Heart right ventricle (tissue), 16 donors: ENCODE data around the gene HNRNPA2B1. TPM values are rescaled to one million over a fixed set of nuclear protein-coding genes. Genes with fewer than 3 reads are reported as not detected.
"Not testable (repeated sequence)": the region's sequence is repeated elsewhere in the genome, so short reads cannot be mapped to it uniquely, and the experiment has no call there.

ENCODE experiments used
- ATAC-seq, 8 donors: fragments of 200-7000 bp; cut with Tn5 transposase; one replicate each; pipeline ENCODE4 v1.9.1; 2020; ENCODE audit warnings: mild to moderate bottlenecking in 8 of 8, moderate library complexity in 8 of 8, moderate number of reproducible peaks in 1 of 8
- DNase-seq, 2 donors: peaks; one replicate each; pipeline ENCODE4 v3.0.0-alpha.2; 2020
- H3K27ac ChIP-seq, 10 donors: fragments of 200-600 bp; sonication (generic) in 2 of 10; one replicate each; pipeline versions ENCODE4 v1.5.0 to v1.8.0; 2020 to 2022; ENCODE audit warnings: mild to moderate bottlenecking in 3 of 10
- H3K27me3 ChIP-seq, 7 donors: fragments of 200-600 bp; one replicate each; pipeline ENCODE4 v1.8.0; 2021 to 2022; ENCODE audit warnings: mild to moderate bottlenecking in 2 of 7
- H3K36me3 ChIP-seq, 9 donors: fragments of 200-600 bp; sonication (generic) in 1 of 9; one replicate each; pipeline versions ENCODE4 v1.5.0 to v1.8.0; 2020 to 2022; ENCODE audit warnings: mild to moderate bottlenecking in 2 of 9
- H3K4me1 ChIP-seq, 9 donors: fragments of 200-600 bp; sonication (generic) in 1 of 9; one replicate each; pipeline versions ENCODE4 v1.5.0 to v1.8.0; 2020 to 2022; ENCODE audit warnings: mild to moderate bottlenecking in 4 of 9
- H3K4me3 ChIP-seq, 10 donors: fragments of 200-600 bp; sonication (generic) in 2 of 10; one replicate each; pipeline versions ENCODE4 v1.5.0 to v1.8.0; 2020 to 2022; ENCODE audit warnings: mild to moderate bottlenecking in 7 of 10, moderate library complexity in 2 of 10
- H3K9me3 ChIP-seq, 11 donors: fragments of 200-600 bp in 10 of 11; sonication (generic) in 2 of 11; one replicate each; pipeline versions ENCODE4 v1.5.0 to v1.8.0; 2013 to 2022; ENCODE audit warnings: mild to moderate bottlenecking in 2 of 11, control low read depth in 1 of 11, moderate library complexity in 1 of 11
- WGBS, 2 donors: extraction: QIAGEN DNeasy Blood & Tissue Kit; methylation state at CpG; one replicate each; pipeline ENCODE4 v1.1.7; 2013; ENCODE audit warnings: inconsistent platforms in 1 of 2; 5-methylcytosine and 5-hydroxymethylcytosine counted together
- intact Hi-C, 10 donors: fragments of 100-400 bp; cut with DNase I; formaldehyde crosslinking; loops; one replicate each; pipeline versions ENCODE4 v1.11.1 to v1.14.2; 2022
- polyA plus RNA-seq, 2 donors: library from polyadenylated mRNA; stranded (reverse); fragments of 200-250 nt; gene quantifications; one replicate each; pipeline ENCODE4 v1.2.3, GENCODE V29; 2013
- total RNA-seq, 10 donors: library from RNA; stranded (reverse); fragmentation: NEBNext Ultra II Directional in 3 of 10; extraction: Animal tissue kit (Norgen Biotek cat#: 25700) in 3 of 10; gene quantifications; one replicate each; pipeline versions ENCODE4 v1.2.1 to v1.2.4, GENCODE V29; 2021 to 2023
- TF ChIP-seq, protein P1 (sequence below), 9 donors: fragments of 200-600 bp; sonication (generic) in 2 of 9; IDR thresholded peaks; one replicate each; pipeline versions ENCODE4 v1.5.0 to v1.8.0; 2021 to 2022; ENCODE audit warnings: antibody characterized with exemption in 9 of 9, mild to moderate bottlenecking in 5 of 9, moderate library complexity in 1 of 9
- donor health status: Arrhythmogenic right ventricular cardiomyopathy.
- donor health status: ischemic (EF 13 %, LVEDD 7.1; RV severe dilation, severe dysfunction).
- donor health status: healthy with polysubstance abuse.
- donor health status: DM: no; HTN: yes; CAD: no.
- donor health status: DM: no; HTN: no; CAD: no.
- donor health status: ischemic (EF 25% LVEDD 6.9; RV normal size, moderate dysfunction).
- donor health status: ischemic (EF 25% LVEDD 5.7; RV mildly dilated, moderate dysfunction).
- donor health status: healthy.
- donor health status: DM: yes; HTN: yes; CAD: no.
- donor health status: Ischemic cardiomyopathy.
- donor health status: ischemic (EF 35%, LVEDD 5.7; RV mildly dilated, moderate dysfunction).
- donor health status: nonischemic (EF 11% LVEDD 7.7; RV severe dilation, severe dysfunction).
- donor health status: DM: yes; HTN: yes; CAD: no.
- donor health status: PGD.
- donor health status: ischemic (EF 29% LVEDD 5.4; RV normal size, mild dysfunction).
- donor health status: nonischemic (EF 23%, LVEDD 6.1; RV moderate dilation, normal function).

The HNRNPA2B1 gene
- total and polyA plus RNA-seq, 12 donors, result 364 to 667 (median 404) TPM

- Histone ChIP-seq H3K27me3 (no peaks in the 10 kb centered on the region), H3K4me3 (peak overlapping the region in 9 of 10 donors; percentile 65 to 99 (median 85)), H3K4me1 (peaks cover 13 to 57% (median 55%) of the 10 kb centered on the region in 9 donors), H3K27ac (peak overlapping the region in 3 of 10 donors; percentile 9 to 100 (median 19)), H3K36me3 (peaks cover 0 to 64% (median 45%) of the 10 kb centered on the region in 9 donors), H3K9me3 (no peaks in the 10 kb centered on the region)
- 17 to 19% methylated on average over 5 of the region's 5 CpGs for WGBS, 2 donors
- TF ChIP-seq, protein P1, sequence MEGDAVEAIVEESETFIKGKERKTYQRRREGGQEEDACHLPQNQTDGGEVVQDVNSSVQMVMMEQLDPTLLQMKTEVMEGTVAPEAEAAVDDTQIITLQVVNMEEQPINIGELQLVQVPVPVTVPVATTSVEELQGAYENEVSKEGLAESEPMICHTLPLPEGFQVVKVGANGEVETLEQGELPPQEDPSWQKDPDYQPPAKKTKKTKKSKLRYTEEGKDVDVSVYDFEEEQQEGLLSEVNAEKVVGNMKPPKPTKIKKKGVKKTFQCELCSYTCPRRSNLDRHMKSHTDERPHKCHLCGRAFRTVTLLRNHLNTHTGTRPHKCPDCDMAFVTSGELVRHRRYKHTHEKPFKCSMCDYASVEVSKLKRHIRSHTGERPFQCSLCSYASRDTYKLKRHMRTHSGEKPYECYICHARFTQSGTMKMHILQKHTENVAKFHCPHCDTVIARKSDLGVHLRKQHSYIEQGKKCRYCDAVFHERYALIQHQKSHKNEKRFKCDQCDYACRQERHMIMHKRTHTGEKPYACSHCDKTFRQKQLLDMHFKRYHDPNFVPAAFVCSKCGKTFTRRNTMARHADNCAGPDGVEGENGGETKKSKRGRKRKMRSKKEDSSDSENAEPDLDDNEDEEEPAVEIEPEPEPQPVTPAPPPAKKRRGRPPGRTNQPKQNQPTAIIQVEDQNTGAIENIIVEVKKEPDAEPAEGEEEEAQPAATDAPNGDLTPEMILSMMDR (IDR thresholded peaks at IDR 0.05), result no peak
- ATAC-seq (no peak), DNase-seq (no peak)
- intact Hi-C loops, result loop anchor here in 2 of 10 donors (2.0 to 5.0 kb wide), 4 partner anchors 15 to 105 kb away; partner anchors contain the start of gene NFE2L3 (in 1 of the 2)
These were observed 3.1 kb downstream of the HNRNPA2B1 start for GRCh38 chr7:26197153-26198115.

DNA sequence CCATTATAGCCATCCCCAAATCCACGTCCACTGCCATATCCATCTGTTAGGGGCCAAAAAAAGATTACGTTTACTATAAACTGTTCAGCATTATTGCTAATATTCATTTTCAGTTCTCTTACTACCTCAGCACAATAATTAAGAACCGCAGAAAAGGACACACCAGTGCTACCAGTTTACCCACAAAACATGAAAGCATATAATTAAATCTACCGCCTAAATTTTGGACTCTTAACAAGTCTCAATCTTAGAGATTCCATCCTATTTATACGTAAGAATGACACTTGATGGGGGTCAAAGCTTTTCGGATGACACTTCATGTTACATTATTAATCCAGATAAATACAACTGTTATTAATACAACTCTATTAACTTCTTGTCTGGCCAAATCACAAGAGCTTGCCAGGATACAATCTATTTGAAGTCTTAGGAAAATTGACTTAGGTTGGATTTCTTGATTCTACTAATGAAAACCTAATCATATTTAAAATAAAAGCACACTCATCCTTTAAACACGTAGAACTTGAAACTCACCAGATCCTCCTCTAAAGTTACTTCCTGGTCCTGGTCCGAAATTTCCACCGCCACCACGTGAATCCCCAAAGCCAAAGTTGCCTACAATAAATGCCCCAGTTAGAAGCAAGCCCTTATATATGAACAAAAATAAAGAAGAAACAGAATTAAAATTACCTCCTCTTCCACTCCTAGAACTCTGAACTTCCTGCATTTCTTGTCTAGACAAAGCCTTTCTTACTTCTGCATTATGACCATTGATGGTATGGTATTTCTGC is 4.5 kb downstream of the HNRNPA2B1 start:
- Histone ChIP-seq H3K4me3 (peak overlapping the region in 5 of 10 donors; percentile 2 to 97 (median 90)), H3K27me3 (no peaks in the 10 kb centered on the region), H3K4me1 (peaks cover 14 to 69% (median 67%) of the 10 kb centered on the region in 9 donors), H3K36me3 (peaks cover 0 to 78% (median 58%) of the 10 kb centered on the region in 9 donors), H3K27ac (peak overlapping the region in 2 of 10 donors; percentile 12 to 18), H3K9me3 (no peaks in the 10 kb centered on the region)
- TF ChIP-seq, protein P1 (IDR thresholded peaks at IDR 0.05), result no peak
- intact Hi-C loops, result loop anchor here in 2 of 10 donors (2.0 to 5.0 kb wide), 4 partner anchors 13 to 104 kb away; partner anchors contain the start of gene NFE2L3 (in 1 of the 2)
- DNase-seq (no peak), ATAC-seq (no peak)
- WGBS, 2 donors, result 51 to 56% methylated on average over 10 of the region's 10 CpGs

- TF ChIP-seq, protein P1 (IDR thresholded peaks at IDR 0.05), result no peak
- DNase-seq (no peak), ATAC-seq (no peak)
- Histone ChIP-seq H3K27ac (peak overlapping the region in 1 of 10 donors; percentile 42), H3K27me3 (no peaks in the 10 kb centered on the region), H3K4me3 (peak overlapping the region in 2 of 10 donors; percentile 4 to 97), H3K4me1 (peaks cover 14 to 78% (median 72%) of the 10 kb centered on the region in 9 donors), H3K36me3 (peaks cover 0 to 87% (median 67%) of the 10 kb centered on the region in 9 donors), H3K9me3 (no peaks in the 10 kb centered on the region)
- WGBS, 2 donors, result 71 to 72% methylated on average over 5 of the region's 5 CpGs
- intact Hi-C loops, result loop anchor here in 2 of 10 donors (5.0 kb wide), 3 partner anchors 38 to 103 kb away; partner anchors contain the start of gene NFE2L3 (in 1 of the 2)
These were observed 5.4 kb downstream of the HNRNPA2B1 start for GRCh38 chr7:26195182-26195581.

DNA sequence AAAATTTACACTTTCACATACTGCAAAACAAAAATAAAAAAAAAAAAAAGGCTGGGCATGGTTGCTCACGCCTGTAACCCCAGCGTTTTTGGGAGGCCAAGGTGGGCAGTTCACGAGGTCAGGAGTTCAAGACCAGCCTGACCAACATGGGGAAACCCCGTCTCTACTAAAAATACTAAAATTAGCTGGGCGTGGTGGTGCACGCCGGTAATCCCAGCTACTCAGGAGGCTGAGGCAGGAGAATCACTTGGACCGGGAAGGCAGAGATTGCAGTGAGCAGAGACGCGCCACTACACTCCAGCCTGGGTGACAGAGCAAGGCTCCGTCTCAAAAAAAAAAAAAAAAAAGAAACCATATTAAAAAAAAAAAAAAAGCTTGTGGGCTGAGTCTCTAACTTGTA is 5.8 kb downstream of the HNRNPA2B1 start:
- Histone ChIP-seq H3K36me3 (peaks cover 0 to 91% (median 71%) of the 10 kb centered on the region in 9 donors), H3K27ac (peak overlapping the region in 1 of 10 donors; percentile 42), H3K4me1 (peaks cover 14 to 82% (median 72%) of the 10 kb centered on the region in 9 donors), H3K4me3 (peak overlapping the region in 1 of 10 donors; percentile 4)
- H3K9me3 ChIP-seq, H3K27me3 ChIP-seq, DNase-seq, ATAC-seq: not testable (repeated sequence)
- intact Hi-C loops, result loop anchor here in 2 of 10 donors (5.0 kb wide), 3 partner anchors 37 to 102 kb away; partner anchors contain the start of gene NFE2L3 (in 1 of the 2)
- WGBS, 2 donors, result 64 to 66% methylated on average over 11 of the region's 11 CpGs
